GM12878 (cell line): ENCODE data around the gene ELP1. TPM values are rescaled to one million over a fixed set of nuclear protein-coding genes. Genes with fewer than 3 reads are reported as not detected.

ENCODE experiments used
- ATAC-seq: fragments of 200-7000 bp; cut with Tn5 transposase; 3 replicates; pipeline ENCODE4 v1.9.1; 2020; ENCODE audit warnings: mild to moderate bottlenecking, moderate library complexity
- BruUV-seq: library from RNA; stranded (reverse); fragments of 400-500 nt; replicated peaks from 2 replicates; lab custom pipeline; 2021; lab: Mats Ljungman, UMichigan
- CTCF ChIA-PET: fragments of 300-600 bp; sonication (Branson Sonifier 250); formaldehyde crosslinking; extraction: SDS; loops from one replicate; lab custom pipeline; 2021; ENCODE audit warnings: inconsistent platforms; lab: Yijun Ruan, JAX
- POLR2A ChIA-PET: fragments of 350-600 bp; formaldehyde crosslinking; extraction: SDS; loops from one replicate; lab custom pipeline; 2021; ENCODE audit warnings: inconsistent platforms; lab: Charles Lee
- RAD21 ChIA-PET: fragments of 300-600 bp; sonication (Branson Sonifier 250); formaldehyde crosslinking; loops from one replicate; lab custom pipeline; 2023; ENCODE audit warnings: antibody characterized with exemption; ENCODE audit not compliant: unreplicated experiment; lab: Charles Lee
- SMC1A ChIA-PET: fragments of 300-600 bp; sonication (Branson Sonifier 250); formaldehyde crosslinking; loops from one replicate; lab custom pipeline; 2023; ENCODE audit not compliant: unreplicated experiment, uncharacterized antibody; lab: Charles Lee
- DNase-seq: peaks from one replicate; pipeline ENCODE4 v3.0.0-alpha.2; 2011; ENCODE audit warnings: low read depth, low spot score
- FAIRE-seq: peaks from 3 replicates; lab custom pipeline; 2011; peaks lifted over from hg19 to GRCh38; lab: Jason Lieb, UNC
- H2AFZ ChIP-seq: 2 replicates; pipeline ENCODE4 v1.6.0; 2011; ENCODE audit warnings: low read depth, low read length, control low read depth; ENCODE audit not compliant: control insufficient read depth
- H3K27ac ChIP-seq: 2 replicates; pipeline ENCODE4 v1.5.1; 2011; ENCODE audit warnings: control low read depth; ENCODE audit not compliant: control insufficient read depth, insufficient read depth
- H3K27me3 ChIP-seq, 2 experiments: replicated peaks in 1 of 2; 2 replicates each; pipeline versions ENCODE4 v1.6.0 to v1.6.1; 2011; ENCODE audit warnings: low read length in 1 of 2; ENCODE audit not compliant: control insufficient read depth in 2 of 2, insufficient read depth in 2 of 2
- H3K36me3 ChIP-seq, 2 experiments: 2 replicates each; pipeline ENCODE4 v1.5.1; 2011; ENCODE audit warnings: low read length in 1 of 2; ENCODE audit not compliant: control insufficient read depth in 2 of 2, insufficient read depth in 2 of 2
- H3K4me1 ChIP-seq: 2 replicates; pipeline ENCODE4 v1.6.1; 2011; ENCODE audit warnings: mild to moderate bottlenecking, low read length, moderate library complexity, mixed read lengths; ENCODE audit not compliant: control insufficient read depth, insufficient read depth
- H3K4me2 ChIP-seq: 2 replicates; pipeline ENCODE4 v1.6.0; 2011; ENCODE audit warnings: control low read depth; ENCODE audit not compliant: control insufficient read depth, insufficient read depth
- H3K4me3 ChIP-seq: fragments of 200-600 bp; sonication (generic); 2 replicates; pipeline ENCODE4 v1.5.1; 2016
- H3K79me2 ChIP-seq: 2 replicates; pipeline ENCODE4 v1.6.0; 2011; ENCODE audit warnings: low read length; ENCODE audit not compliant: control insufficient read depth, insufficient read depth
- H3K9ac ChIP-seq: 2 replicates; pipeline ENCODE4 v1.8.0; 2011; ENCODE audit warnings: low read length, control low read depth, mixed read lengths; ENCODE audit not compliant: control insufficient read depth, insufficient read depth
- H3K9me3 ChIP-seq: replicated peaks from 3 replicates; pipeline ENCODE4 v1.5.1; 2011; ENCODE audit warnings: mild to moderate bottlenecking, low read length; ENCODE audit not compliant: control insufficient read depth, insufficient read depth
- H4K20me1 ChIP-seq: 2 replicates; pipeline ENCODE4 v1.6.0; 2011; ENCODE audit not compliant: control insufficient read depth, insufficient read depth
- HDAC2 ChIP-seq: fragments of 200-600 bp; sonication (generic); IDR thresholded peaks from 2 replicates; pipeline ENCODE4 v1.6.1; 2017
- IRF4 ChIP-seq: IDR thresholded peaks from 2 replicates; pipeline ENCODE4 v1.6.1; 2011; ENCODE audit warnings: low read depth, low read length
- KDM1A ChIP-seq: fragments of 200-600 bp; sonication (generic); IDR thresholded peaks from 2 replicates; pipeline ENCODE4 v1.6.1; 2016; ENCODE audit warnings: borderline replicate concordance
- LARP7 ChIP-seq: fragments of 450-650 bp; IDR thresholded peaks from 2 replicates; pipeline ENCODE4 v1.6.1; 2017; ENCODE audit warnings: mild to moderate bottlenecking
- NFIC ChIP-seq: IDR thresholded peaks from 2 replicates; pipeline ENCODE4 v1.6.1; 2012; ENCODE audit warnings: low read depth, mild to moderate bottlenecking, inconsistent platforms, low read length, moderate library complexity
- PML ChIP-seq: IDR thresholded peaks from 2 replicates; pipeline ENCODE4 v1.6.1; 2012; ENCODE audit warnings: low read length, inconsistent platforms
- RAD21 ChIP-seq: IDR thresholded peaks from 2 replicates; pipeline ENCODE4 v1.6.1; 2011; ENCODE audit warnings: mild to moderate bottlenecking, low read depth, low read length, moderate library complexity; ENCODE audit not compliant: insufficient read depth
- STAT1 ChIP-seq: fragments of 450-650 bp; conservative IDR thresholded peaks from 2 replicates; pipeline ENCODE4 v1.6.1; 2014; ENCODE audit warnings: antibody characterized with exemption, mild to moderate bottlenecking
- ZNF622 ChIP-seq: fragments of 450-650 bp; IDR thresholded peaks from 2 replicates; pipeline ENCODE4 v1.6.1; 2017; ENCODE audit warnings: mild to moderate bottlenecking, inconsistent platforms
- ZSCAN29 ChIP-seq: fragments of 450-650 bp; IDR thresholded peaks from 2 replicates; pipeline ENCODE4 v1.6.1; 2017; ENCODE audit warnings: mild to moderate bottlenecking, moderate library complexity
- WGBS: methylation state at CpG from one replicate; pipeline ENCODE4 v1.1.6; 2016; ENCODE audit warnings: low lambda C conversion rate; ENCODE audit not compliant: insufficient replicate concordance, insufficient coverage; ENCODE audit errors: missing lambda C conversion rate; 5-methylcytosine and 5-hydroxymethylcytosine counted together
- in situ Hi-C: fragments of 300-500 bp; cut with MboI; formaldehyde crosslinking; loops from 9 replicates; pipeline ENCODE4 v1.14.3; 2018; ENCODE audit warnings: mixed read lengths
- intact Hi-C: fragments of 100-400 bp; cut with micrococcal nuclease; formaldehyde crosslinking; loops from one replicate; pipeline ENCODE4 v1.14.2; 2022; ENCODE audit not compliant: unreplicated experiment
- polyA plus RNA-seq, 11 experiments: library from polyadenylated mRNA; depleted of rRNA in 4 of 11; unstranded in 6 of 11; stranded (reverse) in 5 of 11; fragments of >200 nt; fragmentation: Nextera tagmentation in 4 of 11; fragmentation: Illumina TruSeq in 1 of 11; extraction: Ambion mirVana in 4 of 11; extraction: Trizol in 1 of 11; gene quantifications; 1 replicate in 1 of 11; 2 replicates in 10 of 11; pipeline versions ENCODE4 v1.2.1 to v1.2.3, GENCODE V29; 2011 to 2016; ENCODE audit warnings: inconsistent platforms in 2 of 11, missing spikeins in 2 of 11, low read depth in 1 of 11
- total RNA-seq, 4 experiments: library from RNA; depleted of rRNA in 3 of 4; stranded (reverse); fragments of >200 nt in 3 of 4; fragmentation: Illumina TruSeq in 1 of 4; extraction: Trizol in 1 of 4; gene quantifications; 2 replicates each; pipeline versions ENCODE4 v1.2.1 to v1.2.3, GENCODE V29; 2013 to 2021
- TF ChIP-seq, protein P1 (sequence below): fragments of 450-650 bp; IDR thresholded peaks from 2 replicates; pipeline ENCODE4 v1.6.1; 2014; ENCODE audit warnings: mild to moderate bottlenecking

Gene ELP1
- total and polyA plus RNA-seq, 10 of the 15 experiments (the other 5 are each of a cell fraction or from before 2014, with no cell fraction given): 9.7 to 29.9 (median 26.0) TPM

DNA sequence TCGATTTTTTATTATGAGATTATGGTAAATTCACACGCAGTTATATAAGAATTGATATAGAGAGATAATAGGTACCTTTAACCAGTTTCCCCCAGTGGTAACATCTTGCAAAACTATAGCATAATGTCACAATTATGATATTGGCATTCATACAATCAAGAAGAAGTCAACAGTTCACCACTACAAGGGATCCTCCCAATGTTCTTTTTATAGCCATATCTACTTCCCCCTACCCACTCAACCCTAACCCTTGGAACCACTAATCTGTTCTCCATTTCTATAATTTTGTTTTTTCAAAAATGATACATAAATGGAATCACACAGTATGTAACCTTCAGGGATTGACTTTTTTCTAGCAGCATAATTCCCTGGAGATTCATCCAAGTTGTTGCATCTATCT, 88.0 kb downstream of the ELP1 start:
- H3K9me3 ChIP-seq: no peaks in the 10 kb centered on the region
- H3K79me2 ChIP-seq: no peaks in the 10 kb centered on the region
- ChIA-PET POLR2A (no interaction called here), SMC1A (no interaction called here)
- ATAC-seq (no peak), FAIRE-seq (no peak)
- no peaks in the 10 kb centered on the region for H3K4me1 ChIP-seq
- H3K4me2 ChIP-seq: no peak overlapping the region
- H3K4me3 ChIP-seq: no peak overlapping the region
- in situ Hi-C loops (no loop called here), intact Hi-C loops (loop anchor here (10.0 kb wide), 1 partner anchor 61 kb away; no protein-coding TSS in a partner anchor)
- H2AFZ ChIP-seq: no peak overlapping the region
- H3K9ac ChIP-seq: no peak overlapping the region
- H3K36me3 ChIP-seq: no peaks in the 10 kb centered on the region
- WGBS: 44% methylated on average over 2 of the region's 2 CpGs
- TF ChIP-seq PML (no peak), STAT1 (no peak), ZNF622 (no peak), LARP7 (no peak), NFIC (no peak), HDAC2 (no peak)
- TF ChIP-seq, all 136 proteins: peak for 0
- ChIA-PET RAD21 (no interaction called here), CTCF (no interaction called here)
- BruUV-seq: no TSS peak
- Histone ChIP-seq H3K27ac (no peak overlapping the region), H4K20me1 (no peaks in the 10 kb centered on the region), H3K27me3 (peaks cover 0 to 2% of the 10 kb centered on the region in 2 experiments; a peak in 1 of 4 replicates)
- no peak for DNase-seq

DNA sequence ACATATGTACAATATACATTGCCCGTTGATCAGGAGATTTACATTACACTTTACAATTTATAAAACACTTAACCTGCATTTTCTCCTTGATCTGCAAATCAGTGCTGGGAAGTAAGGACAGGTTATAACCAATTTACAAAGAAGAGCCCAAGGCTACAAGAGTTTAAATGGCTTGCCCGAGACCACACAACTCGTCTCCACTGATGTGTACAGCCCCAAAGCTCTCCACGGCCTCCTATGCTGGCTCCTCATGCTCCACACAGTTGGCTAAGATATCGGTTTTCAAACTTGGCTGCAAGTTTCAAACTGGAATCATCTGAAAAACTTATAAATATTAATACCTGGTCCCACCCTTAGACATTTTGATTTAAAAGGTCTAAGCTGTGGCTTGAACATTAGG, 88.4 kb downstream of the ELP1 start:
- H3K4me2 ChIP-seq: no peak overlapping the region
- RAD21 ChIA-PET: no interaction called here
- SMC1A ChIA-PET: no interaction called here
- H3K9me3 ChIP-seq: no peaks in the 10 kb centered on the region
- CTCF ChIA-PET: no interaction called here
- no peaks in the 10 kb centered on the region for H3K36me3 ChIP-seq
- intact Hi-C loops: loop anchor here (10.0 kb wide), 1 partner anchor 61 kb away; no protein-coding TSS in a partner anchor
- no peak overlapping the region for H3K9ac ChIP-seq
- TF ChIP-seq, protein P1, sequence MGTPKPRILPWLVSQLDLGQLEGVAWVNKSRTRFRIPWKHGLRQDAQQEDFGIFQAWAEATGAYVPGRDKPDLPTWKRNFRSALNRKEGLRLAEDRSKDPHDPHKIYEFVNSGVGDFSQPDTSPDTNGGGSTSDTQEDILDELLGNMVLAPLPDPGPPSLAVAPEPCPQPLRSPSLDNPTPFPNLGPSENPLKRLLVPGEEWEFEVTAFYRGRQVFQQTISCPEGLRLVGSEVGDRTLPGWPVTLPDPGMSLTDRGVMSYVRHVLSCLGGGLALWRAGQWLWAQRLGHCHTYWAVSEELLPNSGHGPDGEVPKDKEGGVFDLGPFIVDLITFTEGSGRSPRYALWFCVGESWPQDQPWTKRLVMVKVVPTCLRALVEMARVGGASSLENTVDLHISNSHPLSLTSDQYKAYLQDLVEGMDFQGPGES: no peak
- no peak for TF ChIP-seq RAD21
- no peak for TF ChIP-seq ZSCAN29
- TF ChIP-seq KDM1A: no peak
- TF ChIP-seq HDAC2: no peak
- TF ChIP-seq IRF4: no peak
- H4K20me1 ChIP-seq: no peaks in the 10 kb centered on the region
- no peaks in the 10 kb centered on the region for H3K79me2 ChIP-seq
- no peak for DNase-seq
- H3K4me3 ChIP-seq: no peak overlapping the region
- in situ Hi-C loops: no loop called here
- no peak for ATAC-seq
- WGBS: 51% methylated on average over 5 of the region's 5 CpGs
- no TSS peak for BruUV-seq
- H3K4me1 ChIP-seq: no peaks in the 10 kb centered on the region
- H3K27me3 ChIP-seq: no peaks in the 10 kb centered on the region; a peak in 1 of 4 replicates
- POLR2A ChIA-PET: no interaction called here
- H2AFZ ChIP-seq: no peak overlapping the region
- no peak for FAIRE-seq
- H3K27ac ChIP-seq: no peak overlapping the region
